GM12865 (cell line): ENCODE measurements around the gene PTPRN2.
"Not testable (repeated sequence)": the region's sequence is repeated elsewhere in the genome, so short reads cannot be mapped to it uniquely, and the experiment has no call there.

ENCODE experiments used
- DNase-seq: peaks from one replicate; pipeline ENCODE4 v3.0.0; 2010; ENCODE audit warnings: low read depth
- H3K4me3 ChIP-seq: 2 replicates; pipeline ENCODE4 v1.5.1; 2011; ENCODE audit warnings: mild to moderate bottlenecking, low read depth, low read length, control low read depth
- CTCF ChIP-seq: IDR thresholded peaks from 2 replicates; pipeline ENCODE4 v1.5.1; 2011; ENCODE audit warnings: low read length, control low read depth, low read depth, inconsistent platforms; ENCODE audit not compliant: insufficient read depth; ENCODE audit errors: missing control alignments

The PTPRN2 gene

GRCh38 chr7:158343526-158343925, 244.1 kb downstream of the PTPRN2 start:
- no peak for DNase-seq
- no peak overlapping the region for H3K4me3 ChIP-seq
- TF ChIP-seq CTCF, result no peak

- DNase-seq, H3K4me3 ChIP-seq: not testable (repeated sequence)
These were observed 246.5 kb downstream of the PTPRN2 start for GRCh38 chr7:158341097-158341496.

GRCh38 chr7:158336952-158337351, 250.7 kb downstream of the PTPRN2 start:
- not testable (repeated sequence) for DNase-seq, H3K4me3 ChIP-seq

- DNase-seq, H3K4me3 ChIP-seq: not testable (repeated sequence)
These were observed 255.1 kb downstream of the PTPRN2 start for GRCh38 chr7:158332516-158332915.

GRCh38 chr7:158331826-158332450, 255.7 kb downstream of the PTPRN2 start:
- not testable (repeated sequence) for DNase-seq, H3K4me3 ChIP-seq

- DNase-seq, result no peak
- no peak for TF ChIP-seq CTCF
- no peak overlapping the region for H3K4me3 ChIP-seq
These were observed 257.9 kb downstream of the PTPRN2 start for GRCh38 chr7:158329686-158330085.

GRCh38 chr7:158329014-158329610, 258.5 kb downstream of the PTPRN2 start:
- DNase-seq, result no peak
- TF ChIP-seq CTCF, result no peak
- H3K4me3 ChIP-seq, result no peak overlapping the region

- H3K4me3 ChIP-seq, result no peak overlapping the region
- no peak for DNase-seq
- no peak for TF ChIP-seq CTCF
These were observed 259.1 kb downstream of the PTPRN2 start for GRCh38 chr7:158328376-158329013.

GRCh38 chr7:158327571-158328180, 259.9 kb downstream of the PTPRN2 start:
- TF ChIP-seq CTCF, result no peak
- no peak for DNase-seq
- H3K4me3 ChIP-seq, result no peak overlapping the region
